Hepatocyte (in vitro differentiated cells): ENCODE data around the gene KCND2. TPM values are rescaled to one million over a fixed set of nuclear protein-coding genes. Genes with fewer than 3 reads are reported as not detected.

Experiments used
- DNase-seq: peaks from one replicate; pipeline ENCODE4 v3.0.0-alpha.2; 2016; ENCODE audit warnings: low spot score
- H2AFZ ChIP-seq: fragments of 200-600 bp; sonication (generic); 2 replicates; pipeline ENCODE4 v1.6.0; 2016; ENCODE audit warnings: antibody characterized with exemption, mild to moderate bottlenecking
- H3K27ac ChIP-seq: fragments of 200-600 bp; sonication (generic); 2 replicates; pipeline ENCODE4 v1.5.1; 2016; ENCODE audit warnings: mild to moderate bottlenecking
- H3K27me3 ChIP-seq: fragments of 200-600 bp; sonication (generic); 2 replicates; pipeline ENCODE4 v1.6.1; 2016
- H3K36me3 ChIP-seq: fragments of 200-600 bp; sonication (generic); replicated peaks from 2 replicates; pipeline ENCODE4 v1.5.1; 2016; ENCODE audit warnings: low read depth; ENCODE audit not compliant: insufficient read depth
- H3K4me1 ChIP-seq: fragments of 200-600 bp; sonication (generic); 2 replicates; pipeline ENCODE4 v1.5.1; 2016; ENCODE audit warnings: mild to moderate bottlenecking, moderate library complexity; ENCODE audit not compliant: insufficient read depth
- H3K4me2 ChIP-seq: fragments of 200-600 bp; sonication (generic); 2 replicates; pipeline ENCODE4 v1.6.0; 2016
- H3K4me3 ChIP-seq: fragments of 200-600 bp; sonication (generic); 2 replicates; pipeline ENCODE4 v1.5.1; 2016; ENCODE audit warnings: mild to moderate bottlenecking
- H3K79me2 ChIP-seq: fragments of 200-600 bp; sonication (generic); 2 replicates; pipeline ENCODE4 v1.6.0; 2017; ENCODE audit warnings: mild to moderate bottlenecking
- H3K9me2 ChIP-seq: fragments of 200-600 bp; sonication (generic); replicated peaks from 2 replicates; pipeline ENCODE4 v1.6.0; 2017; ENCODE audit warnings: mild to moderate bottlenecking; ENCODE audit not compliant: insufficient read depth
- H3K9me3 ChIP-seq: fragments of 200-600 bp; sonication (generic); 2 replicates; pipeline ENCODE4 v1.5.1; 2016; ENCODE audit warnings: low read depth, mild to moderate bottlenecking
- H4K20me1 ChIP-seq: fragments of 200-600 bp; sonication (generic); 2 replicates; pipeline ENCODE4 v1.6.0; 2016; ENCODE audit warnings: mild to moderate bottlenecking; ENCODE audit not compliant: insufficient read depth, poor library complexity, severe bottlenecking
- EZH2 ChIP-seq: fragments of 200-600 bp; sonication (generic); IDR thresholded peaks from 2 replicates; pipeline ENCODE4 v1.6.1; 2016; ENCODE audit warnings: antibody characterized with exemption, mild to moderate bottlenecking, borderline replicate concordance
- EZH2phosphoT487 ChIP-seq: fragments of 200-600 bp; sonication (generic); IDR thresholded peaks from one replicate; pipeline ENCODE4 v1.6.1; 2018; ENCODE audit warnings: antibody characterized with exemption, mild to moderate bottlenecking, low read depth, moderate library complexity; ENCODE audit not compliant: unreplicated experiment, severe bottlenecking
- WGBS: methylation state at CpG from one replicate; pipeline ENCODE4 v1.1.6; 2016; ENCODE audit warnings: low lambda C conversion rate; ENCODE audit errors: missing lambda C conversion rate; 5-methylcytosine and 5-hydroxymethylcytosine counted together
- polyA plus RNA-seq: library from polyadenylated mRNA; unstranded; fragments of >200 nt; fragmentation: Nextera tagmentation; extraction: Ambion mirVana; gene quantifications from 2 replicates; pipeline ENCODE4 v1.2.1, GENCODE V29; 2016
- total RNA-seq: library from RNA; depleted of rRNA; stranded (reverse); fragments of >200 nt; gene quantifications from 2 replicates; pipeline ENCODE4 v1.2.3, GENCODE V29; 2014
- TF ChIP-seq, protein P1 (sequence below): fragments of 200-600 bp; sonication (generic); IDR thresholded peaks from 2 replicates; pipeline ENCODE4 v1.5.1; 2016; ENCODE audit warnings: antibody characterized with exemption, mild to moderate bottlenecking; ENCODE audit not compliant: poor library complexity

The KCND2 gene
- total and polyA plus RNA-seq, 2 experiments from 2014 or later: 0.58 to 3.6 TPM

DNA sequence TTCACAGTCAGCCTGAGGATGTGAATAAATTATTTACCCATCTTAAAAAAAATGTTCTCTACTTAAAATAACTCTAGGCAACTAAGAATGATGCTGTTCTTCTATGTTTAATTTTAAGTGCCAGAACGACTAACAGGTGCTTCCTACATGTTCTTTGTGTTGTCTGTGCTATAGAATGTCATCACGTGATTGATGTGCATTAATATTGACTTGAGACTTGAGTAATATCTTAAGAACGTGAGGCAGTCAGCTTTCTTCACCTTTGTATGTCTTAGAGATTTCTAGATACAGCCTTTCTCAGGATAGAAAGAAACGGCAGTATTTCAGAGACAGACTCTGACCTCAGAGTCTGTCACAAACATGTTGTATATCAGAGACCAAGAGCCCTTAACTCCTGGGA is 274.6 kb downstream of the KCND2 start:
- H3K36me3 ChIP-seq: no peaks in the 10 kb centered on the region
- H3K4me2 ChIP-seq: no peak overlapping the region
- WGBS: 67% methylated on average over 4 of the region's 4 CpGs
- no peaks in the 10 kb centered on the region for H3K9me2 ChIP-seq
- H3K27me3 ChIP-seq: no peaks in the 10 kb centered on the region
- no peaks in the 10 kb centered on the region for H3K79me2 ChIP-seq
- H3K4me3 ChIP-seq: no peak overlapping the region
- H3K9me3 ChIP-seq: no peaks in the 10 kb centered on the region
- DNase-seq: no peak
- no peak for TF ChIP-seq EZH2phosphoT487
- no peaks in the 10 kb centered on the region for H3K4me1 ChIP-seq
- no peak overlapping the region for H3K27ac ChIP-seq
- H2AFZ ChIP-seq: no peak overlapping the region
- H4K20me1 ChIP-seq: no peaks in the 10 kb centered on the region

DNA sequence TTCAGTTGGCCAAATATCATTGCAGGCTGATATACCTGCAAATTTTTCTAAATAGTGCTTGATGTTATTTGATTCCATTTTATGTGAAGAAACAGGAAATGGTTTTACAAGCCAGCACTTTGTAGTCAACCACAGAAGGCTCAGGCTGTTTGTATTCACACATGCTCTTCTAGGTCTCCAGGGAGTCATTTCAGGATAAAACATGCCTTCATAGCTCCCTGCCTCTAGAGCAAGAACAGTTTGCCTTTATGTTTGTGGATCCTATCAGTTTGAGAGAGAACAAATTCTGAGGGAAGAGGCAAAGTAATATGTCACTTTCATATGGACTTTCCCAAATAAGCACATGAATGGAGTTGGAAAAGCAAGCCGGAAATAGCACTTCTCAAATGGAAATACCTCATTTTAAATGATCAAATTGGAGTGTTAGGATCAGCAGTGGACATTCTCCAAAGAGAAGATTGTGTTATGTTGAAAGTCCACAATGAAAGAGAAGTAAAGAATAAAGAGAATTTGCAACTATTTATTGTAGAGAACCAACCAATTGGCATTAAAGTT is 277.6 kb downstream of the KCND2 start:
- WGBS: 81% methylated on average over 1 of the region's 1 CpG
- DNase-seq: no peak
- H3K4me3 ChIP-seq: no peak overlapping the region
- H3K79me2 ChIP-seq: no peaks in the 10 kb centered on the region
- H3K36me3 ChIP-seq: no peaks in the 10 kb centered on the region
- H3K4me1 ChIP-seq: no peaks in the 10 kb centered on the region
- H3K27ac ChIP-seq: no peak overlapping the region
- no peaks in the 10 kb centered on the region for H4K20me1 ChIP-seq
- TF ChIP-seq, protein P1, sequence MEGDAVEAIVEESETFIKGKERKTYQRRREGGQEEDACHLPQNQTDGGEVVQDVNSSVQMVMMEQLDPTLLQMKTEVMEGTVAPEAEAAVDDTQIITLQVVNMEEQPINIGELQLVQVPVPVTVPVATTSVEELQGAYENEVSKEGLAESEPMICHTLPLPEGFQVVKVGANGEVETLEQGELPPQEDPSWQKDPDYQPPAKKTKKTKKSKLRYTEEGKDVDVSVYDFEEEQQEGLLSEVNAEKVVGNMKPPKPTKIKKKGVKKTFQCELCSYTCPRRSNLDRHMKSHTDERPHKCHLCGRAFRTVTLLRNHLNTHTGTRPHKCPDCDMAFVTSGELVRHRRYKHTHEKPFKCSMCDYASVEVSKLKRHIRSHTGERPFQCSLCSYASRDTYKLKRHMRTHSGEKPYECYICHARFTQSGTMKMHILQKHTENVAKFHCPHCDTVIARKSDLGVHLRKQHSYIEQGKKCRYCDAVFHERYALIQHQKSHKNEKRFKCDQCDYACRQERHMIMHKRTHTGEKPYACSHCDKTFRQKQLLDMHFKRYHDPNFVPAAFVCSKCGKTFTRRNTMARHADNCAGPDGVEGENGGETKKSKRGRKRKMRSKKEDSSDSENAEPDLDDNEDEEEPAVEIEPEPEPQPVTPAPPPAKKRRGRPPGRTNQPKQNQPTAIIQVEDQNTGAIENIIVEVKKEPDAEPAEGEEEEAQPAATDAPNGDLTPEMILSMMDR: no peak
- TF ChIP-seq EZH2phosphoT487 (no peak), EZH2 (no peak)
- H3K9me3 ChIP-seq: no peaks in the 10 kb centered on the region
- H3K9me2 ChIP-seq: no peaks in the 10 kb centered on the region
- no peak overlapping the region for H2AFZ ChIP-seq
- H3K4me2 ChIP-seq: no peak overlapping the region
- no peaks in the 10 kb centered on the region for H3K27me3 ChIP-seq

DNA sequence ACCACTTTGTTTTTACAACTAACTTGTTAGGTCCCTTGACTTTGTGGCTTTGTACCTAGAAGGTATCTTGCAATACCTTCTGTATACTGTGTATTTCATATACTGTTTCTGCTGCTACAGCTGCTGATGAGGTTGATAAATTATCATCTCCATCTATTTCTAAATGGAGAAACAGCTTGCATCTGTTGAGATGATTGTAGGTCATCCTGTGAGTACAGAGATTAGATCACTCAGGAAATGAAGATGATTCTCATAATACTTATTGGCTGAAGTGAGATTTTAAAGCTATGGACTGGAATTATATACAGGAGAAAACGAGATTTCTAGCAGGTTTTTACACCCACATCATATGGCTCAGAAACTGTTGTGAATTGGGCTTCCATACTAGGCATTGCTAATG is 280.5 kb downstream of the KCND2 start:
- Histone ChIP-seq H3K27me3 (no peaks in the 10 kb centered on the region), H3K4me1 (no peaks in the 10 kb centered on the region), H2AFZ (no peak overlapping the region), H3K9me2 (no peaks in the 10 kb centered on the region), H3K27ac (no peak overlapping the region), H4K20me1 (no peaks in the 10 kb centered on the region), H3K9me3 (no peaks in the 10 kb centered on the region), H3K4me3 (no peak overlapping the region), H3K79me2 (no peaks in the 10 kb centered on the region), H3K36me3 (no peaks in the 10 kb centered on the region), H3K4me2 (no peak overlapping the region)
- DNase-seq: no peak
- TF ChIP-seq, protein P1: no peak
- TF ChIP-seq EZH2phosphoT487: no peak
- no peak for TF ChIP-seq EZH2
- WGBS: 9% methylated on average over 1 of the region's 1 CpG

DNA sequence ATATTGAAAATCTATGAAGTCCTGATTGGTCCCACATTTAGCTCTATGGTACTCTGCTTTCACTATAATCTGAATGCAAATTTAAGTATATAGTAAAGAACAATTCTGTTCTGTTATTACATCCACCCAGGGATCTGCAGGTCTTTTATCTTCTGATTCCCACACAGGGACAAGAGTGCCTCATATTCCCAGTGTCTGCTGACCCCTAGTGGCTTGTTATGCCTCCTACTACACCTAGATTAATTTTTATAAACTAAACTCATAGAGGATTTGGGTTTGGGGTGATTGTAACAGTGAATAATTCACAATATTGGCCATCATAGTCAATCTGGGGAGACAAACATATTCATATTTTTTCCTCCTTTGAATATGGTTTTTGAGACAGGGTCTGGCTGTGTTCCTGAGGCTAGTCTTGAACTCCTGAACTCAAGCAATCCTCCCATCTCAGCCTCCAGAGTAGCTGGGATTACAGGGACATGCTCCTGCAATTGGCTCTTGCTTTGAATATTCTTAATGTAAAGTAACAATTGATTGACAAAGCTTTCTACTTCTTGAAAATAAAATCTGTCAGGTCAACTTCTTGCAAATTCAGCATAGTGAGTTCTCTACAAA is 282.1 kb downstream of the KCND2 start:
- Histone ChIP-seq H3K36me3 (no peaks in the 10 kb centered on the region), H3K79me2 (no peaks in the 10 kb centered on the region), H3K9me3 (no peaks in the 10 kb centered on the region), H3K4me3 (no peak overlapping the region), H4K20me1 (no peaks in the 10 kb centered on the region), H3K27ac (no peak overlapping the region), H3K4me2 (no peak overlapping the region), H2AFZ (no peak overlapping the region), H3K9me2 (no peaks in the 10 kb centered on the region), H3K27me3 (no peaks in the 10 kb centered on the region), H3K4me1 (no peaks in the 10 kb centered on the region)
- TF ChIP-seq EZH2: no peak
- TF ChIP-seq, protein P1: peak; percentile 87
- DNase-seq: peak; percentile 80
